ENCODE measurements around the gene CAMTA1. TPM values are rescaled to one million over a fixed set of nuclear protein-coding genes. Genes with fewer than 3 reads are reported as not detected.

The CAMTA1 gene
- total and polyA plus RNA-seq, 9 of the 15 experiments (the other 6 are each of a cell fraction or from before 2014, with no cell fraction given): 43.9 to 161 (median 65.9) TPM

- ATAC-seq (no peak), FAIRE-seq (no peak), DNase-seq (ENCODE audit: extremely low read depth in 1 of 4, low spot score in 3 of 4) (no peak)
- no TSS peak for BruUV-seq (replicated peaks)
- H3K27me3 ChIP-seq (ENCODE audit: control insufficient read depth in 2 of 2, insufficient read depth in 2 of 2, low read length in 2 of 2): peaks cover 40 to 92% of the 10 kb centered on the region in 2 experiments
- peak overlapping the region; percentile 32; the same call in 1 of the 2 replicates for H3K4me3 ChIP-seq
- in situ Hi-C loops (cut with MboI) (no loop called here), intact Hi-C loops (cut with micrococcal nuclease) (no loop called here)
- ChIA-PET POLR2A (no interaction called here), CTCF (ENCODE audit: low intra/inter-chr PET ratio) (no interaction called here)
- H4K20me1 ChIP-seq (replicated peaks; ENCODE audit: control insufficient read depth, insufficient read depth, low read length): no peaks in the 10 kb centered on the region
- no peaks in the 10 kb centered on the region for H3K9me1 ChIP-seq (ENCODE audit: control insufficient read depth, insufficient read depth, low read length)
- H3K79me2 ChIP-seq (ENCODE audit: control insufficient read depth, insufficient read depth, low read length): no peaks in the 10 kb centered on the region
- H2AFZ ChIP-seq (ENCODE audit: low read depth, low read length): peak overlapping the region; percentile 45; the same call in 1 of the 2 replicates
- H3K9me3 ChIP-seq (replicated peaks; ENCODE audit: control insufficient read depth, insufficient read depth, low read depth, low read length): no peaks in the 10 kb centered on the region
- H3K36me3 ChIP-seq (ENCODE audit: control insufficient read depth, insufficient read depth, low read length): no peaks in the 10 kb centered on the region
- peaks cover 0 to 3% of the 10 kb centered on the region in 2 experiments; a peak in 1 of 5 replicates for H3K4me1 ChIP-seq (replicated peaks in 1 of 2; ENCODE audit: control insufficient read depth in 2 of 2, insufficient read depth in 2 of 2, low read length in 2 of 2)
- H3K4me2 ChIP-seq (ENCODE audit: insufficient read depth, low read length): peak overlapping the region; percentile 64
- H3K9ac ChIP-seq (ENCODE audit: insufficient read depth in 1 of 2, low read depth in 2 of 2, low read length in 2 of 2): no peak overlapping the region
- WGBS (ENCODE audit: insufficient coverage, low coverage, missing lambda C conversion rate): 9% methylated on average over 9 of the region's 9 CpGs
- H3K27ac ChIP-seq (ENCODE audit: extremely low read depth, low read depth, low read length): no peak overlapping the region
- no peak for TF ChIP-seq SRSF9 (IDR thresholded peaks at IDR 0.05; ENCODE audit: borderline replicate concordance, low read depth, low read length)
- no peak for TF ChIP-seq TEAD4 (IDR thresholded peaks at IDR 0.05; ENCODE audit: low read length)
- no peak for TF ChIP-seq TEAD4 (CRISPR knock-in tag; IDR thresholded peaks at IDR 0.05; ENCODE audit: borderline replicate concordance)
- no peak for TF ChIP-seq PPARD (CRISPR knock-in tag; IDR thresholded peaks at IDR 0.05)
- no peak for TF ChIP-seq JUND (IDR thresholded peaks at IDR 0.05; ENCODE audit: borderline replicate concordance, low read depth, low read length)
- TF ChIP-seq JUND (tag; IDR thresholded peaks at IDR 0.05; ENCODE audit: borderline replicate concordance, low read depth, low read length): no peak
- TF ChIP-seq GABPB2 (CRISPR knock-in tag; conservative IDR thresholded peaks at IDR 0.05): no peak
- no peak for TF ChIP-seq ZNF655 (CRISPR knock-in tag; IDR thresholded peaks at IDR 0.05)
- TF ChIP-seq HOMEZ (CRISPR knock-in tag; IDR thresholded peaks at IDR 0.05): no peak
- TF ChIP-seq ZBTB8A (IDR thresholded peaks at IDR 0.05; ENCODE audit: partially characterized antibody): no peak
- TF ChIP-seq RFX1 (IDR thresholded peaks at IDR 0.05): no peak
- no peak for TF ChIP-seq ZNF280B (CRISPR knock-in tag; IDR thresholded peaks at IDR 0.05)
- no peak for TF ChIP-seq NFXL1 (CRISPR knock-in tag; IDR thresholded peaks at IDR 0.05)
- TF ChIP-seq HLTF (IDR thresholded peaks at IDR 0.05): no peak
- no peak for TF ChIP-seq PHB2 (IDR thresholded peaks at IDR 0.05; ENCODE audit: low read depth)
- TF ChIP-seq PYGO2 (tag; IDR thresholded peaks at IDR 0.05): no peak
- TF ChIP-seq ZNF511 (CRISPR knock-in tag; IDR thresholded peaks at IDR 0.05): no peak
- TF ChIP-seq RBM25 (IDR thresholded peaks at IDR 0.05; ENCODE audit: low read depth, low read length, severe bottlenecking): no peak
Measured at GRCh38 chr1:7011826-7012225, 226.6 kb downstream of the CAMTA1 start.
